B cell (primary cell): ENCODE results near the gene HHAT. TPM values are rescaled to one million over a fixed set of nuclear protein-coding genes. Genes with fewer than 3 reads are reported as not detected.

Experiments used
- ATAC-seq: fragments of 200-7000 bp; cut with Tn5 transposase; one replicate; pipeline ENCODE4 v1.10.0; 2021; ENCODE audit warnings: low read depth, mild to moderate bottlenecking, moderate number of reproducible peaks, moderate library complexity
- CTCF ChIA-PET: fragments of 350-600 bp; sonication (Branson Sonifier 250); formaldehyde crosslinking; loops from one replicate; lab custom pipeline; 2021; ENCODE audit warnings: antibody characterized with exemption, inconsistent platforms; lab: Charles Lee
- POLR2A ChIA-PET: fragments of 350-600 bp; sonication (Branson Sonifier 250); formaldehyde crosslinking; loops from one replicate; lab custom pipeline; 2021; ENCODE audit warnings: antibody characterized with exemption; lab: Charles Lee
- DNase-seq: peaks from one replicate; pipeline ENCODE4 v3.0.0; 2013
- H2AFZ ChIP-seq: 2 replicates; pipeline ENCODE4 v1.6.1; 2012; ENCODE audit warnings: mild to moderate bottlenecking, low read depth, low read length; ENCODE audit not compliant: insufficient read depth, poor library complexity, severe bottlenecking
- H3K27ac ChIP-seq, 2 donors: 1 replicate in 1 of 2; 2 replicates in 1 of 2; pipeline ENCODE4 v1.5.1; 2012 to 2013; ENCODE audit warnings: low read length in 2 of 2, mild to moderate bottlenecking in 2 of 2, moderate library complexity in 1 of 2
- H3K27me3 ChIP-seq, 4 experiments: fragments of 200-600 bp in 1 of 4; sonication (generic) in 1 of 4; replicated peaks in 1 of 4; 1 replicate in 2 of 4; 2 replicates in 2 of 4; pipeline versions ENCODE4 v1.6.1 to v1.7.0; 2013 to 2016; ENCODE audit warnings: low read length in 3 of 4, mild to moderate bottlenecking in 2 of 4, mixed read lengths in 1 of 4, moderate library complexity in 1 of 4; ENCODE audit not compliant: insufficient read depth in 4 of 4, control insufficient read depth in 3 of 4; ENCODE audit errors: control extremely low read depth in 1 of 4
- H3K36me3 ChIP-seq, 2 experiments: replicated peaks in 1 of 2; 1 replicate in 1 of 2; 2 replicates in 1 of 2; pipeline versions ENCODE4 v1.6.1 to v1.7.1; 2013; ENCODE audit warnings: low read length in 1 of 2; ENCODE audit not compliant: insufficient read depth in 2 of 2, control insufficient read depth in 1 of 2; ENCODE audit errors: control extremely low read depth in 1 of 2, extremely low read depth in 1 of 2
- H3K4me1 ChIP-seq, 2 donors: fragments of 200-600 bp in 1 of 2; sonication (generic) in 1 of 2; 1 replicate in 1 of 2; 2 replicates in 1 of 2; pipeline versions ENCODE4 v1.5.1 to v1.6.1; 2013 to 2017; ENCODE audit warnings: low read length in 2 of 2; ENCODE audit not compliant: control insufficient read depth in 2 of 2, insufficient read depth in 2 of 2
- H3K4me2 ChIP-seq: replicated peaks from 2 replicates; pipeline ENCODE3; 2012; ENCODE audit warnings: mild to moderate bottlenecking, low read depth, low read length; ENCODE audit not compliant: poor library complexity, severe bottlenecking
- H3K4me3 ChIP-seq, 5 experiments: fragments of 200-600 bp in 1 of 5; sonication (generic) in 1 of 5; 1 replicate in 3 of 5; 2 replicates in 2 of 5; pipeline versions ENCODE4 v1.5.1 to v1.7.0; 2011 to 2016; ENCODE audit warnings: low read length in 4 of 5, mild to moderate bottlenecking in 4 of 5, low read depth in 2 of 5, control low read depth in 1 of 5, moderate library complexity in 1 of 5; ENCODE audit not compliant: insufficient read depth in 1 of 5; ENCODE audit errors: control extremely low read depth in 1 of 5, extremely low read depth in 1 of 5
- H3K79me2 ChIP-seq: fragments of 200-600 bp; sonication (generic); one replicate; pipeline ENCODE4 v1.6.0; 2016; ENCODE audit warnings: low read length; ENCODE audit not compliant: control insufficient read depth, insufficient read depth
- H3K9ac ChIP-seq: fragments of 200-600 bp; sonication (generic); 2 replicates; pipeline ENCODE4 v1.6.1; 2017; ENCODE audit warnings: mild to moderate bottlenecking, low read length, moderate library complexity
- H3K9me3 ChIP-seq, 3 donors: one replicate each; pipeline versions ENCODE4 v1.6.1 to v1.7.1; 2013; ENCODE audit warnings: low read length in 2 of 3; ENCODE audit not compliant: control insufficient read depth in 2 of 3, insufficient read depth in 1 of 3; ENCODE audit errors: control extremely low read depth in 1 of 3
- H4K20me1 ChIP-seq: 2 replicates; pipeline ENCODE4 v1.6.0; 2012; ENCODE audit warnings: mild to moderate bottlenecking, low read length; ENCODE audit not compliant: insufficient read depth, control insufficient read depth, poor library complexity, severe bottlenecking
- H3K27ac Mint-ChIP-seq: one replicate; pipeline ENCODE4 v1.8.0; 2021; ENCODE audit warnings: mixed read lengths
- H3K27me3 Mint-ChIP-seq: one replicate; pipeline ENCODE4 v1.8.0; 2021; ENCODE audit warnings: mixed read lengths
- H3K4me1 Mint-ChIP-seq: one replicate; pipeline ENCODE4 v1.8.0; 2021; ENCODE audit warnings: mixed read lengths
- H3K4me3 Mint-ChIP-seq: one replicate; pipeline ENCODE4 v1.8.0; 2021; ENCODE audit warnings: mixed read lengths
- H3K9me3 Mint-ChIP-seq: one replicate; pipeline ENCODE4 v1.8.0; 2022; ENCODE audit warnings: mixed read lengths; ENCODE audit not compliant: insufficient read depth
- EZH2 ChIP-seq: IDR thresholded peaks from 2 replicates; pipeline ENCODE4 v1.6.1; 2012; ENCODE audit warnings: borderline replicate concordance, low read depth, mild to moderate bottlenecking, moderate library complexity, low read length; ENCODE audit not compliant: insufficient read depth, poor library complexity, severe bottlenecking
- WGBS: methylation state at CpG from one replicate; pipeline ENCODE4 v1.1.5; 2013; ENCODE audit warnings: missing lambda C conversion rate; ENCODE audit not compliant: insufficient coverage; 5-methylcytosine and 5-hydroxymethylcytosine counted together
- intact Hi-C: fragments of 100-400 bp; cut with micrococcal nuclease; formaldehyde crosslinking; loops from one replicate; pipeline ENCODE4 v1.10.0; 2022
- polyA plus RNA-seq: library from polyadenylated mRNA; depleted of rRNA; stranded (reverse); fragments of >200 nt; gene quantifications from 2 replicates; pipeline ENCODE4 v1.2.3, GENCODE V29; 2012
- total RNA-seq, 2 donors: library from RNA; stranded (reverse); fragments of 120-200 nt in 1 of 2; gene quantifications; 1 replicate in 1 of 2; 2 replicates in 1 of 2; pipeline versions ENCODE4 v1.2.3 to v1.2.4, GENCODE V29; 2013 to 2022
- TF ChIP-seq, protein P1 (sequence below): fragments of 200-600 bp; IDR thresholded peaks from one replicate; pipeline ENCODE4 v1.8.0; 2022; ENCODE audit warnings: antibody characterized with exemption, mild to moderate bottlenecking

HHAT gene
- total and polyA plus RNA-seq, 2 donors (not counting 1 experiment from before 2014, with no cell fraction given) = 4.0 to 28.2 TPM

DNA sequence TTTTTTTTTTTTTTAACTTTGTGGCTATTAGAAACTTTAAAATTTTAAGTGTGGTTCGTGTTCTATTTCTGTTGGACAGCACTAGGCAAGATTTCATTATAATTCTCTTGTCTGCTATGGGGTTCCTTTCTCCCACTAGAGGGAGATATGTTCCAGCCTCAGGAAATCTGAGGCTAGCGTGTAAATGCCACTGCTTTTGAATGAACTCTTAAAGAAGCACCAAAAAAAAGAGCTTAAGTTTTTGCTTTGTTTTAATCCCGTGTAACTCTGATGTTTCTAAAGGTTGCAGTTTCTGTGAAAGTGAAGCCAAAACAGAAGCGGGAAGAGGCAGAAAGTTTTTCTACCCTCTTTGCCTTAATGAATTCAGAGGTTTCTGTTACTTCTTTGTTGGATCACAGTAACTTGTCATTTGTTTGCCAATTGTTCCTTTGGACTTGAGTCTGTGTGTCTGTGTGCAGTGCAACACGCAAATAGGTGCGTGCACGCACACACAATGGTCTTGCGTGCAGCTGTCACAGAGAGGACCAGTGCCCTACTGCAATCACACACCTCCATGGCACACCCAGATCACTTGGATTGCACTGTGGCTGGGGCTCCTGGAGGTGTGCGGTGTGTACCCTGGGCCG is 32.3 kb downstream of the HHAT start:
- WGBS = 62% methylated on average over 5 of the region's 10 CpGs
- H3K9me3 ChIP-seq = no peaks in the 10 kb centered on the region
- no peak for TF ChIP-seq EZH2
- TF ChIP-seq, protein P1, sequence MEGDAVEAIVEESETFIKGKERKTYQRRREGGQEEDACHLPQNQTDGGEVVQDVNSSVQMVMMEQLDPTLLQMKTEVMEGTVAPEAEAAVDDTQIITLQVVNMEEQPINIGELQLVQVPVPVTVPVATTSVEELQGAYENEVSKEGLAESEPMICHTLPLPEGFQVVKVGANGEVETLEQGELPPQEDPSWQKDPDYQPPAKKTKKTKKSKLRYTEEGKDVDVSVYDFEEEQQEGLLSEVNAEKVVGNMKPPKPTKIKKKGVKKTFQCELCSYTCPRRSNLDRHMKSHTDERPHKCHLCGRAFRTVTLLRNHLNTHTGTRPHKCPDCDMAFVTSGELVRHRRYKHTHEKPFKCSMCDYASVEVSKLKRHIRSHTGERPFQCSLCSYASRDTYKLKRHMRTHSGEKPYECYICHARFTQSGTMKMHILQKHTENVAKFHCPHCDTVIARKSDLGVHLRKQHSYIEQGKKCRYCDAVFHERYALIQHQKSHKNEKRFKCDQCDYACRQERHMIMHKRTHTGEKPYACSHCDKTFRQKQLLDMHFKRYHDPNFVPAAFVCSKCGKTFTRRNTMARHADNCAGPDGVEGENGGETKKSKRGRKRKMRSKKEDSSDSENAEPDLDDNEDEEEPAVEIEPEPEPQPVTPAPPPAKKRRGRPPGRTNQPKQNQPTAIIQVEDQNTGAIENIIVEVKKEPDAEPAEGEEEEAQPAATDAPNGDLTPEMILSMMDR = no peak
- H3K79me2 ChIP-seq = no peaks in the 10 kb centered on the region
- H3K27me3 Mint-ChIP-seq = no peaks in the 10 kb centered on the region
- no peak overlapping the region for H2AFZ ChIP-seq
- H3K9me3 Mint-ChIP-seq = no peaks in the 10 kb centered on the region
- no peak overlapping the region for H3K4me3 Mint-ChIP-seq
- H3K9ac ChIP-seq = no peak overlapping the region
- no peak overlapping the region for H3K4me3 ChIP-seq
- no peaks in the 10 kb centered on the region for H4K20me1 ChIP-seq
- no peak overlapping the region for H3K27ac ChIP-seq
- no peaks in the 10 kb centered on the region for H3K4me1 Mint-ChIP-seq
- ChIA-PET CTCF (interaction anchor here (0.6 to 3.7 kb wide), 15 partner anchors 8 to 1066 kb away, joined by 3 to 20 read pairs (median 6); no protein-coding TSS in a partner anchor), POLR2A (no interaction called here)
- intact Hi-C loops = loop anchor here (2.0 kb wide), 2 partner anchors 18 to 32 kb away; partner anchors contain the start of gene HHAT
- ATAC-seq (peak; percentile 43), DNase-seq (peak; percentile 23)
- H3K4me2 ChIP-seq = no peak overlapping the region
- no peaks in the 10 kb centered on the region for H3K36me3 ChIP-seq
- no peaks in the 10 kb centered on the region for H3K4me1 ChIP-seq
- H3K27ac Mint-ChIP-seq = no peak overlapping the region
- H3K27me3 ChIP-seq = no peaks in the 10 kb centered on the region

GRCh38 chr1:210361665-210362064 is 33.0 kb downstream of the HHAT start:
- POLR2A ChIA-PET = no interaction called here
- intact Hi-C loops = loop anchor here (2.0 kb wide), 2 partner anchors 19 to 33 kb away; partner anchors contain the start of gene HHAT

More at GRCh38 chr1:210361665-210362064, 33.0 kb downstream of the HHAT start:
- 93% methylated on average over 3 of the region's 4 CpGs for WGBS
- H3K9me3 ChIP-seq = no peaks in the 10 kb centered on the region
- Mint-ChIP-seq H3K27ac (no peak overlapping the region), H3K4me3 (no peak overlapping the region), H3K27me3 (no peaks in the 10 kb centered on the region), H3K9me3 (no peaks in the 10 kb centered on the region), H3K4me1 (no peaks in the 10 kb centered on the region)
- no peak overlapping the region for H3K4me2 ChIP-seq
- no peak for DNase-seq
- CTCF ChIA-PET = interaction anchor here (0.8 to 3.7 kb wide), 9 partner anchors 12 to 40 kb away, joined by 3 to 20 read pairs (median 7); no protein-coding TSS in a partner anchor
- TF ChIP-seq, protein P1 = no peak
- no peak for TF ChIP-seq EZH2
- no peak for ATAC-seq
- H4K20me1 ChIP-seq = no peaks in the 10 kb centered on the region
- no peaks in the 10 kb centered on the region for H3K79me2 ChIP-seq
- H3K27me3 ChIP-seq = no peaks in the 10 kb centered on the region
- H3K36me3 ChIP-seq = no peaks in the 10 kb centered on the region
- no peak overlapping the region for H3K27ac ChIP-seq
- no peak overlapping the region for H3K9ac ChIP-seq
- H3K4me3 ChIP-seq = no peak overlapping the region
- no peaks in the 10 kb centered on the region for H3K4me1 ChIP-seq
- no peak overlapping the region for H2AFZ ChIP-seq
